HepG2 (cell line): Measurements from ENCODE around the gene COG8. TPM values are rescaled to one million over a fixed set of nuclear protein-coding genes. Genes with fewer than 3 reads are reported as not detected.
A peak's percentile ranks its signal among the peaks of the same experiment; 100 is the strongest.

Experiments used
- CBX5 ChIP-seq: sonication (generic); formaldehyde crosslinking; IDR thresholded peaks from 2 replicates; pipeline ENCODE4 v1.4.0; 2020; ENCODE audit warnings: missing genetic modification reagents, borderline replicate concordance
- KDM4B ChIP-seq: sonication (generic); formaldehyde crosslinking; IDR thresholded peaks from 2 replicates; pipeline ENCODE4 v1.4.0; 2020; ENCODE audit warnings: missing genetic modification reagents
- MYC ChIP-seq: sonication (generic); formaldehyde crosslinking; IDR thresholded peaks from 2 replicates; pipeline ENCODE4 v1.9.0; 2021; ENCODE audit warnings: missing genetic modification reagents, borderline replicate concordance
- PBX3 ChIP-seq: sonication (generic); formaldehyde crosslinking; IDR thresholded peaks from 2 replicates; pipeline ENCODE4 v1.8.1; 2023; ENCODE audit warnings: missing genetic modification reagents, inconsistent platforms, borderline replicate concordance
- ZFP91 ChIP-seq: sonication (generic); formaldehyde crosslinking; IDR thresholded peaks from 2 replicates; pipeline ENCODE4 v1.9.0; 2022; ENCODE audit warnings: missing genetic modification reagents, mild to moderate bottlenecking, borderline replicate concordance
- ZNF20 ChIP-seq: sonication (generic); formaldehyde crosslinking; IDR thresholded peaks from 2 replicates; pipeline ENCODE4 v1.4.0; 2020; ENCODE audit warnings: mild to moderate bottlenecking, moderate library complexity, missing genetic modification reagents
- ZNF646 ChIP-seq: sonication (generic); formaldehyde crosslinking; IDR thresholded peaks from 2 replicates; pipeline ENCODE4 v1.9.0; 2021; ENCODE audit warnings: mild to moderate bottlenecking, missing genetic modification reagents
- ZNF776 ChIP-seq: sonication (generic); formaldehyde crosslinking; IDR thresholded peaks from 2 replicates; pipeline ENCODE4 v1.4.0; 2020; ENCODE audit warnings: mild to moderate bottlenecking, missing genetic modification reagents
- polyA plus RNA-seq, 8 experiments: library from polyadenylated mRNA; depleted of rRNA in 3 of 8; stranded (reverse) in 7 of 8; unstranded in 1 of 8; fragments of >200 nt; fragmentation: Illumina TruSeq in 4 of 8; extraction: Trizol in 4 of 8; gene quantifications; 2 replicates each; pipeline versions ENCODE4 v1.2.1 to v1.2.3, GENCODE V29; 2011 to 2016; ENCODE audit warnings: low read depth in 4 of 8, missing spikeins in 1 of 8, mixed read lengths in 1 of 8; ENCODE audit not compliant: insufficient read depth in 1 of 8
- total RNA-seq, 5 experiments: library from RNA; depleted of rRNA; stranded (reverse); fragments of >200 nt; fragmentation: Illumina TruSeq; extraction: Trizol; gene quantifications; 2 replicates each; pipeline ENCODE4 v1.2.3, GENCODE V29; 2016; ENCODE audit warnings: low read depth in 1 of 5
- TF ChIP-seq, protein P1 (sequence below): sonication (generic); formaldehyde crosslinking; IDR thresholded peaks from 2 replicates; pipeline ENCODE4 v1.5.0; 2020; ENCODE audit warnings: mild to moderate bottlenecking, low read depth, missing genetic modification reagents, borderline replicate concordance
- TF ChIP-seq, protein P2 (sequence below): sonication (generic); formaldehyde crosslinking; IDR thresholded peaks from 2 replicates; pipeline ENCODE4 v1.4.0; 2020; ENCODE audit warnings: missing genetic modification reagents

Gene COG8
- total and polyA plus RNA-seq, 2 of the 13 experiments (the other 11 are each of a cell fraction or from before 2014, with no cell fraction given) = 45.5 to 52.1 TPM

GRCh38 chr16:69330286-69331109 is 8.9 kb downstream of the COG8 start, which contains the start of gene PDF (continued):
- TF ChIP-seq ZNF646 (no peak), MYC (CRISPR knock-in tag) (peak; percentile 89), KDM4B (CRISPR knock-in tag) (peak; percentile 93), ZFP91 (CRISPR knock-in tag) (peak; percentile 98), ZNF20 (CRISPR knock-in tag) (peak; percentile 77; the same call in 1 of the 2 replicates), ZNF776 (peak; percentile 11; the same call in 1 of the 2 replicates), CBX5 (CRISPR knock-in tag) (0 out of 2 replicates have a peak, but pooled peaks have one; percentile 43), PBX3 (CRISPR knock-in tag) (no peak)
- TF ChIP-seq, protein P1, sequence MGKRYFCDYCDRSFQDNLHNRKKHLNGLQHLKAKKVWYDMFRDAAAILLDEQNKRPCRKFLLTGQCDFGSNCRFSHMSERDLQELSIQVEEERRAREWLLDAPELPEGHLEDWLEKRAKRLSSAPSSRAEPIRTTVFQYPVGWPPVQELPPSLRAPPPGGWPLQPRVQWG (CRISPR knock-in tag) = no peak
- TF ChIP-seq, protein P2, sequence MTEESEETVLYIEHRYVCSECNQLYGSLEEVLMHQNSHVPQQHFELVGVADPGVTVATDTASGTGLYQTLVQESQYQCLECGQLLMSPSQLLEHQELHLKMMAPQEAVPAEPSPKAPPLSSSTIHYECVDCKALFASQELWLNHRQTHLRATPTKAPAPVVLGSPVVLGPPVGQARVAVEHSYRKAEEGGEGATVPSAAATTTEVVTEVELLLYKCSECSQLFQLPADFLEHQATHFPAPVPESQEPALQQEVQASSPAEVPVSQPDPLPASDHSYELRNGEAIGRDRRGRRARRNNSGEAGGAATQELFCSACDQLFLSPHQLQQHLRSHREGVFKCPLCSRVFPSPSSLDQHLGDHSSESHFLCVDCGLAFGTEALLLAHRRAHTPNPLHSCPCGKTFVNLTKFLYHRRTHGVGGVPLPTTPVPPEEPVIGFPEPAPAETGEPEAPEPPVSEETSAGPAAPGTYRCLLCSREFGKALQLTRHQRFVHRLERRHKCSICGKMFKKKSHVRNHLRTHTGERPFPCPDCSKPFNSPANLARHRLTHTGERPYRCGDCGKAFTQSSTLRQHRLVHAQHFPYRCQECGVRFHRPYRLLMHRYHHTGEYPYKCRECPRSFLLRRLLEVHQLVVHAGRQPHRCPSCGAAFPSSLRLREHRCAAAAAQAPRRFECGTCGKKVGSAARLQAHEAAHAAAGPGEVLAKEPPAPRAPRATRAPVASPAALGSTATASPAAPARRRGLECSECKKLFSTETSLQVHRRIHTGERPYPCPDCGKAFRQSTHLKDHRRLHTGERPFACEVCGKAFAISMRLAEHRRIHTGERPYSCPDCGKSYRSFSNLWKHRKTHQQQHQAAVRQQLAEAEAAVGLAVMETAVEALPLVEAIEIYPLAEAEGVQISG (CRISPR knock-in tag) = peak; percentile 98
